Measurements from ENCODE around the gene PAN2.
A peak's percentile ranks its signal among the peaks of the same experiment; 100 is the strongest.

- TF ChIP-seq EZH2 (IDR thresholded peaks at IDR 0.05; ENCODE audit: insufficient read depth, low read length) (no peak), CTCF (IDR thresholded peaks at IDR 0.05; ENCODE audit: insufficient read depth, low read depth, low read length) (peak; percentile 9)
Observed at GRCh38 chr12:56377310-56377988, 43.6 kb upstream of the PAN2 start.
